Spleen (tissue), 11 donors: ENCODE measurements around the gene AHNAK2. TPM values are rescaled to one million over a fixed set of nuclear protein-coding genes. Genes with fewer than 3 reads are reported as not detected.

ENCODE experiments used
- DNase-seq: peaks from one replicate; pipeline ENCODE4 v3.0.0-alpha.2; 2020
- H3K27ac ChIP-seq, 8 donors: fragments of 200-600 bp; sonication (generic) in 7 of 8; 1 replicate in 4 of 8; 2 replicates in 4 of 8; pipeline versions ENCODE4 v1.5.0 to v1.8.0; 2016 to 2021; ENCODE audit warnings: inconsistent platforms in 4 of 8, mild to moderate bottlenecking in 4 of 8, moderate library complexity in 1 of 8
- H3K27me3 ChIP-seq, 7 donors: fragments of 200-600 bp; sonication (generic) in 6 of 7; replicated peaks in 1 of 7; 1 replicate in 4 of 7; 2 replicates in 3 of 7; pipeline versions ENCODE4 v1.5.0 to v1.8.0; 2016 to 2021; ENCODE audit warnings: inconsistent platforms in 3 of 7, mild to moderate bottlenecking in 1 of 7
- H3K36me3 ChIP-seq, 6 donors: fragments of 200-600 bp; sonication (generic) in 5 of 6; 1 replicate in 4 of 6; 2 replicates in 2 of 6; pipeline versions ENCODE4 v1.5.0 to v1.8.0; 2016 to 2021; ENCODE audit warnings: inconsistent platforms in 2 of 6
- H3K4me1 ChIP-seq, 6 donors: fragments of 200-600 bp; sonication (generic) in 5 of 6; 1 replicate in 3 of 6; 2 replicates in 3 of 6; pipeline versions ENCODE4 v1.5.0 to v1.8.0; 2016 to 2021; ENCODE audit warnings: inconsistent platforms in 3 of 6
- H3K4me3 ChIP-seq, 8 donors: fragments of 200-600 bp; sonication (generic) in 7 of 8; 1 replicate in 4 of 8; 2 replicates in 4 of 8; pipeline versions ENCODE4 v1.5.0 to v1.8.0; 2016 to 2021; ENCODE audit warnings: inconsistent platforms in 4 of 8, mild to moderate bottlenecking in 4 of 8, moderate library complexity in 2 of 8
- H3K9me3 ChIP-seq, 8 donors: fragments of 200-600 bp; sonication (generic) in 7 of 8; 1 replicate in 4 of 8; 2 replicates in 4 of 8; pipeline versions ENCODE4 v1.5.0 to v1.8.0; 2016 to 2021; ENCODE audit warnings: inconsistent platforms in 4 of 8
- CTCF ChIP-seq, 11 experiments: fragments of 200-600 bp in 7 of 11; fragments of 450-650 bp in 4 of 11; sonication (generic) in 4 of 11; IDR thresholded peaks in 8 of 11; conservative IDR thresholded peaks in 3 of 11; 1 replicate in 7 of 11; 2 replicates in 4 of 11; pipeline versions ENCODE4 v1.4.0 to v1.8.0; 2016 to 2021; ENCODE audit warnings: antibody characterized with exemption in 11 of 11, inconsistent platforms in 4 of 11, mild to moderate bottlenecking in 1 of 11
- POLR2A ChIP-seq, 3 donors: fragments of 450-650 bp; IDR thresholded peaks; one replicate each; pipeline ENCODE4 v1.5.1; 2017; ENCODE audit warnings: antibody characterized with exemption in 3 of 3, mild to moderate bottlenecking in 1 of 3
- POLR2AphosphoS5 ChIP-seq, 3 donors: sonication (generic); formaldehyde crosslinking; IDR thresholded peaks; one replicate each; pipeline ENCODE4 v1.5.1; 2017; ENCODE audit warnings: antibody characterized with exemption in 3 of 3
- WGBS, 5 donors: extraction: QIAGEN DNeasy Blood & Tissue Kit in 3 of 5; methylation state at CpG; one replicate each; pipeline versions ENCODE4 v1.1.5 to v1.1.7; 2013 to 2018; 5-methylcytosine and 5-hydroxymethylcytosine counted together
- intact Hi-C: fragments of 100-400 bp; cut with DNase I; formaldehyde crosslinking; loops from one replicate; pipeline ENCODE4 v1.15.0; 2023; ENCODE audit warnings: low total_unique reads
- polyA plus RNA-seq, 3 donors: library from polyadenylated mRNA; stranded (reverse); fragments of 200-250 nt; gene quantifications; one replicate each; pipeline ENCODE4 v1.2.1, GENCODE V29; 2013
- total RNA-seq, 7 donors: library from RNA; depleted of rRNA in 3 of 7; stranded (reverse); fragments of >200 nt in 3 of 7; fragmentation: NEBNext Ultra II Directional in 4 of 7; extraction: Animal tissue kit (Norgen Biotek cat#: 25700) in 4 of 7; gene quantifications; one replicate each; pipeline versions ENCODE4 v1.1.0 to v1.2.1, GENCODE V29; 2016 to 2021
- donor health status: healthy with polysubstance abuse.
- donor health status: DM: no; HTN: no; CAD: no; lungs with moderate emphysema.
- donor health status: DM: no; HTN: no; CAD: no.
- donor health status: Bipolar disorder and iron deficiency.
- donor health status: healthy.
- donor health status: DM: no; HTN: no; CAD: no.
- donor health status: DM: yes; HTN: yes; CAD: no.

AHNAK2 gene
- total and polyA plus RNA-seq, 10 donors, result 0.26 to 1.3 (median 0.71) TPM

DNA sequence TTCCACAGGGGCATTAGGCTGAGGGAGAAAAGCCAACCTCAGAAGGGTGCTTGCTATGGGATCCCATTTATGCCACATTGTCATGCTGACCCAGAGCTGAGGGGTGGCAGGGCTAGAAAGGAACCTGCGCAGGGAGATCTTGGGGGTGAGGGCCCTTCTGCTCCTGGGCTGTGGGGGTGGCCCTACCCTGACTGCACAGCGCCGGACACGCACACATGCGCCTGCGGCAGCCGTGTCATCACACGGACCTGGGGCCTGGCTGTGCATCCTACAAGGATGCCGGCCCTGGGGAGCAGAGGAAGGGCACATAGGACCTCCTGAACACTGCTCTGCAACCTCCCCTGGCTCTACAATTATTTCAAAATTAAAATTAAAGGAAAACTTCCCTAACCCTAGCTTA lies 35.9 kb upstream of the AHNAK2 start:
- peaks cover 2 to 73% (median 37%) of the 10 kb centered on the region in 6 donors for H3K4me1 ChIP-seq
- H3K36me3 ChIP-seq, result peaks cover 0 to 39% (median 25%) of the 10 kb centered on the region in 6 donors
- 80 to 97% (median 87%) methylated on average over 5 to 9 of the region's 9 CpGs for WGBS, 5 donors
- no peak overlapping the region for H3K27ac ChIP-seq
- TF ChIP-seq CTCF (IDR thresholded peaks at IDR 0.05 in 8 of 11, conservative IDR thresholded peaks at IDR 0.05 in 3 of 11) (no peak), POLR2AphosphoS5 (IDR thresholded peaks at IDR 0.05) (no peak), POLR2A (IDR thresholded peaks at IDR 0.05) (no peak)
- H3K27me3 ChIP-seq, result no peaks in the 10 kb centered on the region
- no peak overlapping the region for H3K4me3 ChIP-seq
- H3K9me3 ChIP-seq, result no peaks in the 10 kb centered on the region
- DNase-seq, result no peak
- intact Hi-C loops, result no loop called here

- intact Hi-C loops, result no loop called here
- H3K4me1 ChIP-seq, result peaks cover 0 to 65% (median 30%) of the 10 kb centered on the region in 6 donors
- H3K9me3 ChIP-seq, result no peaks in the 10 kb centered on the region
- H3K36me3 ChIP-seq, result peaks cover 0 to 46% (median 28%) of the 10 kb centered on the region in 6 donors
- TF ChIP-seq CTCF (IDR thresholded peaks at IDR 0.05 in 8 of 11, conservative IDR thresholded peaks at IDR 0.05 in 3 of 11), result no peak
- WGBS, 5 donors, result 62 to 77% (median 71%) methylated on average over 8 of the region's 8 CpGs
- H3K27ac ChIP-seq, result no peak overlapping the region
- no peak overlapping the region for H3K4me3 ChIP-seq
- DNase-seq, result peak; percentile 35
- H3K27me3 ChIP-seq, result no peaks in the 10 kb centered on the region
Observed at GRCh38 chr14:105013150-105013785, 35.1 kb upstream of the AHNAK2 start.

DNA sequence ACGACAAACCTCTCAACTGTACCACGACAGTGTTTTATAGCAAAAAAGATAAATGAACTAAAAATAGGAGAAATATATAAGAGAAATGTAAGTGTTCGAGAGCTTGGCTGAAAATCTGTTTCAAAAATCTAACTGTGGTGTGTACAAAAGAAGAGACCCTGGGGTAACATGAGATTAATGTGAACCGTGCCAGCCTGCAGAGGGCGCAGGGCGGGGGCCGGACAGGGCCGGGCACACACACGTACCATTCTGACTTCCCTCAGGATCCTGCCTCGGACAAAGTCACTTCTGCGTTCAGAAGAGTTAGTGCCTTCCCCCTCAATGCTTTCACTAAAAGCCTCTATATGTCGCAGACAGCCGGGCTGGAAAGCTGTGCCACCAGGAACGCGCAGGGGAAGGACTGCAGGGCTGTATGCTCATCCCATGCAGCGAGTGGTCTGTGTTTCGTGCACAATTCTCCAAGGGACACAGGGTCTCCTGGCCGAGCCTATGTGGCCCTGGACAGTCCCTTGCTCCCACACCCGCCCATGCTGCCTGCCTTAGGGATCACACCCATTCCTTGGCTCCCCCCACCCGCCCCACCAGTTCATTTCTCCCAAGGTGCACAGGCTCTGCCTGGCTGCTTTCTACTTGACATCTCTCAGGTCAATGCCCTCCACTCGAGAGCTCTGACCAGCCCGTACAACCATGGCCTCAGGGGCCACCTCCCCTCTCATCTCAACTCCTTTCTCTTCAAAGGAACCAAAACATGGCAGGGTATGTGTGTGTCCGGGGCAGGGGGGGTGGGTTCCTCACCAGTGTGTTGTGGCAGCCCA lies 34.2 kb upstream of the AHNAK2 start:
- peaks cover 0 to 55% (median 33%) of the 10 kb centered on the region in 6 donors for H3K36me3 ChIP-seq
- DNase-seq, result peak; percentile 58
- no peaks in the 10 kb centered on the region for H3K9me3 ChIP-seq
- intact Hi-C loops, result no loop called here
- H3K27me3 ChIP-seq, result no peaks in the 10 kb centered on the region
- no peak overlapping the region for H3K27ac ChIP-seq
- peak in 5 of 11 experiments; percentile 8 to 44 (median 31) for TF ChIP-seq CTCF (IDR thresholded peaks at IDR 0.05 in 8 of 11, conservative IDR thresholded peaks at IDR 0.05 in 3 of 11)
- TF ChIP-seq POLR2A (IDR thresholded peaks at IDR 0.05), result no peak
- TF ChIP-seq POLR2AphosphoS5 (IDR thresholded peaks at IDR 0.05), result peak in 1 of 3 donors; percentile 6
- H3K4me3 ChIP-seq, result no peak overlapping the region
- H3K4me1 ChIP-seq, result peaks cover 0 to 56% (median 25%) of the 10 kb centered on the region in 6 donors
- 64 to 75% (median 74%) methylated on average over 21 to 23 of the region's 23 CpGs for WGBS, 5 donors
